ENCODE measurements around the gene CPEB2. TPM values are rescaled to one million over a fixed set of nuclear protein-coding genes. Genes with fewer than 3 reads are reported as not detected.

Gene CPEB2
- total and polyA plus RNA-seq, 9 of the 15 experiments (the other 6 are each of a cell fraction or from before 2014, with no cell fraction given), result 0.39 to 3.0 (median 1.4) TPM

DNA sequence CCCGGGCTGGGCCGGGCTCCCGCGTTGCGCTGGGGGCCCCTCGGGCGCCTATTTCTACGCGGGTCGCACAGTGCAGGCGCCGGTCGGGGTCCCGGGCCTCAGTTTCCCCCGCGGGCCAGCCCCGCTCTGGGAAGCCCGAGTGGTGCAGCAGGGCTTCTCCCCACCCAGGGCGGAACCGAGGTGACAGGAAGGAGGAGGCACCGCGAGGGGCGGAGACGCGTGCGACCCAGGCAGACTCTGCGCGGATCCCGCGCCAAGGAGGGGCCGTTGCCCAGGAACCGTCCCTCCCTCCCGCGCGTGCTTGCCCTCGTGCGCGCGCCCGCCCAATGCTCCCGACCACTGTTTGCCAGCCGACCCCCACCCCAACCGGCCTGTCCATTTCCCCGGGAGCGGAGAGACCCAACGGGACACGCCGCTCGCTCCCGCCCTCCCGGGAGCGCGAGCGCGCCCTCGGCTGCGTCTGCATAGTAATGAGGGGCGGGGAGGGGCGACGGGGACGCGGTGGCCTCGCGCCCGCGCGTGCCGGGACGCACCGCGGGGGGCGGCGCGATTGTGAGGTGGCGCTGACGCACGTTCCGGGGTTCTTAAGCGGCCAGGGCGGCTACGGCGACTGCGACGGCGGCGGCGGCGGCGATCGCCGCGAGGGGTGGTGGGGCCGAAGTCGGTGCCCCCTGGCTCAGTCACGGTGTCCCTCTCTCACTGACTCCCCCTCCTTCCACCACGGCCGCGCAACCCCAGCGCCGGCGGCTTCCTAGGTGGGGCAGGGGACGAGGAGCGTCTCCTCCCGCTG lies at the start of gene CPEB2 (continued):
- TF ChIP-seq, protein P1, sequence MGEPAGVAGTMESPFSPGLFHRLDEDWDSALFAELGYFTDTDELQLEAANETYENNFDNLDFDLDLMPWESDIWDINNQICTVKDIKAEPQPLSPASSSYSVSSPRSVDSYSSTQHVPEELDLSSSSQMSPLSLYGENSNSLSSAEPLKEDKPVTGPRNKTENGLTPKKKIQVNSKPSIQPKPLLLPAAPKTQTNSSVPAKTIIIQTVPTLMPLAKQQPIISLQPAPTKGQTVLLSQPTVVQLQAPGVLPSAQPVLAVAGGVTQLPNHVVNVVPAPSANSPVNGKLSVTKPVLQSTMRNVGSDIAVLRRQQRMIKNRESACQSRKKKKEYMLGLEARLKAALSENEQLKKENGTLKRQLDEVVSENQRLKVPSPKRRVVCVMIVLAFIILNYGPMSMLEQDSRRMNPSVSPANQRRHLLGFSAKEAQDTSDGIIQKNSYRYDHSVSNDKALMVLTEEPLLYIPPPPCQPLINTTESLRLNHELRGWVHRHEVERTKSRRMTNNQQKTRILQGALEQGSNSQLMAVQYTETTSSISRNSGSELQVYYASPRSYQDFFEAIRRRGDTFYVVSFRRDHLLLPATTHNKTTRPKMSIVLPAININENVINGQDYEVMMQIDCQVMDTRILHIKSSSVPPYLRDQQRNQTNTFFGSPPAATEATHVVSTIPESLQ (CRISPR knock-in tag; IDR thresholded peaks at IDR 0.05), result no peak
- TF ChIP-seq, protein P2, sequence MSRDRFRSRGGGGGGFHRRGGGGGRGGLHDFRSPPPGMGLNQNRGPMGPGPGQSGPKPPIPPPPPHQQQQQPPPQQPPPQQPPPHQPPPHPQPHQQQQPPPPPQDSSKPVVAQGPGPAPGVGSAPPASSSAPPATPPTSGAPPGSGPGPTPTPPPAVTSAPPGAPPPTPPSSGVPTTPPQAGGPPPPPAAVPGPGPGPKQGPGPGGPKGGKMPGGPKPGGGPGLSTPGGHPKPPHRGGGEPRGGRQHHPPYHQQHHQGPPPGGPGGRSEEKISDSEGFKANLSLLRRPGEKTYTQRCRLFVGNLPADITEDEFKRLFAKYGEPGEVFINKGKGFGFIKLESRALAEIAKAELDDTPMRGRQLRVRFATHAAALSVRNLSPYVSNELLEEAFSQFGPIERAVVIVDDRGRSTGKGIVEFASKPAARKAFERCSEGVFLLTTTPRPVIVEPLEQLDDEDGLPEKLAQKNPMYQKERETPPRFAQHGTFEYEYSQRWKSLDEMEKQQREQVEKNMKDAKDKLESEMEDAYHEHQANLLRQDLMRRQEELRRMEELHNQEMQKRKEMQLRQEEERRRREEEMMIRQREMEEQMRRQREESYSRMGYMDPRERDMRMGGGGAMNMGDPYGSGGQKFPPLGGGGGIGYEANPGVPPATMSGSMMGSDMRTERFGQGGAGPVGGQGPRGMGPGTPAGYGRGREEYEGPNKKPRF (IDR thresholded peaks at IDR 0.05; ENCODE audit: low read depth, low read length), result no peak
- TF ChIP-seq, protein P3, sequence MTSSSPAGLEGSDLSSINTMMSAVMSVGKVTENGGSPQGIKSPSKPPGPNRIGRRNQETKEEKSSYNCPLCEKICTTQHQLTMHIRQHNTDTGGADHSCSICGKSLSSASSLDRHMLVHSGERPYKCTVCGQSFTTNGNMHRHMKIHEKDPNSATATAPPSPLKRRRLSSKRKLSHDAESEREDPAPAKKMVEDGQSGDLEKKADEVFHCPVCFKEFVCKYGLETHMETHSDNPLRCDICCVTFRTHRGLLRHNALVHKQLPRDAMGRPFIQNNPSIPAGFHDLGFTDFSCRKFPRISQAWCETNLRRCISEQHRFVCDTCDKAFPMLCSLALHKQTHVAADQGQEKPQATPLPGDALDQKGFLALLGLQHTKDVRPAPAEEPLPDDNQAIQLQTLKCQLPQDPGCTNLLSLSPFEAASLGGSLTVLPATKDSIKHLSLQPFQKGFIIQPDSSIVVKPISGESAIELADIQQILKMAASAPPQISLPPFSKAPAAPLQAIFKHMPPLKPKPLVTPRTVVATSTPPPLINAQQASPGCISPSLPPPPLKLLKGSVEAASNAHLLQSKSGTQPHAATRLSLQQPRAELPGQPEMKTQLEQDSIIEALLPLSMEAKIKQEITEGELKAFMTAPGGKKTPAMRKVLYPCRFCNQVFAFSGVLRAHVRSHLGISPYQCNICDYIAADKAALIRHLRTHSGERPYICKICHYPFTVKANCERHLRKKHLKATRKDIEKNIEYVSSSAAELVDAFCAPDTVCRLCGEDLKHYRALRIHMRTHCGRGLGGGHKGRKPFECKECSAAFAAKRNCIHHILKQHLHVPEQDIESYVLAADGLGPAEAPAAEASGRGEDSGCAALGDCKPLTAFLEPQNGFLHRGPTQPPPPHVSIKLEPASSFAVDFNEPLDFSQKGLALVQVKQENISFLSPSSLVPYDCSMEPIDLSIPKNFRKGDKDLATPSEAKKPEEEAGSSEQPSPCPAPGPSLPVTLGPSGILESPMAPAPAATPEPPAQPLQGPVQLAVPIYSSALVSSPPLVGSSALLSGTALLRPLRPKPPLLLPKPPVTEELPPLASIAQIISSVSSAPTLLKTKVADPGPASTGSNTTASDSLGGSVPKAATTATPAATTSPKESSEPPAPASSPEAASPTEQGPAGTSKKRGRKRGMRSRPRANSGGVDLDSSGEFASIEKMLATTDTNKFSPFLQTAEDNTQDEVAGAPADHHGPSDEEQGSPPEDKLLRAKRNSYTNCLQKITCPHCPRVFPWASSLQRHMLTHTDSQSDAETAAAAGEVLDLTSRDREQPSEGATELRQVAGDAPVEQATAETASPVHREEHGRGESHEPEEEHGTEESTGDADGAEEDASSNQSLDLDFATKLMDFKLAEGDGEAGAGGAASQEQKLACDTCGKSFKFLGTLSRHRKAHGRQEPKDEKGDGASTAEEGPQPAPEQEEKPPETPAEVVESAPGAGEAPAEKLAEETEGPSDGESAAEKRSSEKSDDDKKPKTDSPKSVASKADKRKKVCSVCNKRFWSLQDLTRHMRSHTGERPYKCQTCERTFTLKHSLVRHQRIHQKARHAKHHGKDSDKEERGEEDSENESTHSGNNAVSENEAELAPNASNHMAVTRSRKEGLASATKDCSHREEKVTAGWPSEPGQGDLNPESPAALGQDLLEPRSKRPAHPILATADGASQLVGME (CRISPR knock-in tag; IDR thresholded peaks at IDR 0.05), result no peak
- TF ChIP-seq, protein P4, sequence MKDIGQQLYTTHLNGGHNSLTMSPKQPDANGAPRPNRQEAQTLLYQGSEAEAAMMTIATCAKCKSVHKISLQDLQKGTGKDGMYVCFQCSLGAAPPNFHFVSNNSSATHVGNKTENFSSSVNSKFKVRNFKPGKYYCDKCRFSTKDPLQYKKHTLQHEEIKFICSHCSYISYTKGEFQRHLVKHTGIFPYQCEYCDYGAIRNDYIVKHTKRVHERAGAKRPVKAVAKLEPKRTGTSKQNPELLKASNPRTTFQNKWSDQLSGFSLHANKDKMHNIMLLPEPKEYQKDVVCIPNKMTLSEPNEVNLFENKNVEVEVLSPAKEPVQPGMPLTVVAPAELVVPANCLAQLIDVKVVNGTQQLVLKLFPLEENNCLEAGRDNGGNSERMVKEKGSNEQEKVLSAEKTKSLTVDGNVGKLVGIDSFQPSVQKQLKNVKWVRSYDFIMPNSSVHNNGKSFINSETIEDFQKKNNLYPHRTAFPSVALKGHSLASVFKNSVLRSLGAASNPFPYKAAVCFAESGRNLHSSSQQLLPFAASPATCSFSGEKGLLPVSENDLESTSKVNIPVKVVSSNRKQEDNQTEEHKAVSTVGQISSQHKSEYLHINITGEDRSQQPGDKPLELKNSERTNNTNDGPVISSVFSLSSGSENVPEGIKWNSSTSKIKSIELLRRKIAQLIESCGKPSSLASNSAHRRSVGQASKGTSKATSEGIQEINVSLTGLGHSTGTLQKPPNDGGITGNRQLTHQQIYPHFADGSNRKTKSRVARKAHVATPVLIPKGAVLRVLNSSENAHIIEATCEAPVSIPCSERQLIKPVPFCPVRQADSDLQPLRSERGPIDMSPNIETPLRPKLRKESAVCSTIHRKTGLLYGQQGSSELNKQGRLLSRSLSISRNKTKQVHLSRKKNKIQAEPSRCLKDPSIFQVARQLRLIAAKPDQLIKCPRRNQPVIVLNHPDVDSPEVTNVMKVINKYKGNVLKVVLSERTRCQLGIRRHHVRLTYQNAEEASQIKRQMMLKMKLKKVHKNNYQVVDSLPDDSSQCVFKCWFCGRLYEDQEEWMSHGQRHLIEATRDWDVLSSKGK (CRISPR knock-in tag; IDR thresholded peaks at IDR 0.05), result no peak
- TF ChIP-seq ZNF124 (CRISPR knock-in tag; IDR thresholded peaks at IDR 0.05), result no peak
- no peak for TF ChIP-seq GTF2A2 (tag; IDR thresholded peaks at IDR 0.05)
- no peak; the same call in 1 of the 2 replicates for TF ChIP-seq NFRKB (IDR thresholded peaks at IDR 0.05; ENCODE audit: low read depth)
- no peak for TF ChIP-seq ZNF174 (CRISPR knock-in tag; IDR thresholded peaks at IDR 0.05)
- no peak; the same call in 1 of the 2 replicates for TF ChIP-seq ZBTB17 (CRISPR knock-in tag; IDR thresholded peaks at IDR 0.05)
- no peak for TF ChIP-seq SNRNP70 (optimal IDR thresholded peaks at IDR 0.05; ENCODE audit: low read depth, low read length)
- no peak; the same call in 1 of the 2 replicates for TF ChIP-seq NCOR1 (IDR thresholded peaks at IDR 0.05)
- TF ChIP-seq NR4A1 (CRISPR knock-in tag; IDR thresholded peaks at IDR 0.05), result no peak
- no peak for TF ChIP-seq NR4A1 (tag; IDR thresholded peaks at IDR 0.05)
- no peak for TF ChIP-seq ZNF121 (CRISPR knock-in tag; conservative IDR thresholded peaks at IDR 0.05)
